ENCODE data around the gene LYSMD1. TPM values are rescaled to one million over a fixed set of nuclear protein-coding genes. Genes with fewer than 3 reads are reported as not detected.

Gene LYSMD1
- total and polyA plus RNA-seq, 2 of the 8 experiments (the other 6 are each of a cell fraction or from before 2014, with no cell fraction given), result 2.4 to 6.0 TPM

DNA sequence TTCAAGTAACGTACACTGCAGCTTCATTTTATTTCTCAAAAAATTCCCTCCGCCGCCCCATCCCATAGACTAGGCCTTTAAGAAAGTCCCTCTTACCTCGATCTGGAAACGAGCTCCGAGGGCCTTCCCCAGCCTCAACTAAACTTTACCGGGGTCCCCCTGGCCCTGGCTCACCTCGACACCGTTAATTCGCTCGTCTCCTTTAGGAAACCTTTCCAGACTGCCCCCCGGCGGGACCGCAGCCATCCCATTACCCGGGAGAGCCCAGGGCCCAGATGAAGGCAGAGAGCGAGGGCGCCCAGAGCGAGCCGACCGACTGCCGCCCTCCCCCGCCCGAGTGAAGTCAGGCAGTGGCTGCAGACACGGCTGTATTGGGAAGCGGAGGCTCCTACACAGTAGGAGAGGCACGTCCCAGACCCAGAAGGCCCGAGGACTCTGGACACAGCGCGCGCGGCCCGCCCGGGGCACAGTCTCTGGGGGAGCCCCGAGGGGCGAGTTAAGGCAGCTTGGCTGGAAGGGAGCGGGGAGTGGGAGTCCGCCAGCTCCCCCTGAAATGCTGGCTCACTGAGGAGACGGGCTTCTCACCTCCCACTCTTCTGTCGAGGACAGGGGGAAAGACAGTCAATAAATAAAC, 33.9 kb downstream of the LYSMD1 start:
- no peak overlapping the region for H2BK5ac ChIP-seq (ENCODE audit: low read depth, low read length)
- FAIRE-seq (no peak), DNase-seq (ENCODE audit: low read depth in 1 of 2, low spot score in 2 of 2) (peak in 1 of 2 experiments; percentile 76)
- H2BK120ac ChIP-seq (replicated peaks; ENCODE audit: low read depth, low read length), result no peak overlapping the region
- no peak overlapping the region; the same call in 1 of the 2 replicates for H2BK12ac ChIP-seq (ENCODE audit: low read depth, low read length)
- 3% methylated on average over 33 of the region's 39 CpGs; no CpG with 5 or more reads in 1 of the 2 experiments for WGBS, 2 experiments (ENCODE audit: extremely low coverage in 1 of 2, insufficient coverage in 1 of 2, insufficient read length in 1 of 2, insufficient replicate concordance in 2 of 2, low coverage in 1 of 2, low lambda C conversion rate in 2 of 2, missing lambda C conversion rate in 1 of 2)
- peaks cover 0 to 4% of the 10 kb centered on the region in 2 experiments for H4K20me1 ChIP-seq (replicated peaks in 1 of 2; ENCODE audit: control insufficient read depth in 1 of 2, insufficient read depth in 2 of 2, low read length in 2 of 2)
- H3K4me3 ChIP-seq (ENCODE audit: extremely low read depth in 1 of 4, insufficient read depth in 2 of 4, low read depth in 3 of 4, low read length in 4 of 4), result peak overlapping the region; percentile 36 to 64 (median 44)
- no peak overlapping the region for H2BK20ac ChIP-seq (ENCODE audit: low read length)
- H2AK5ac ChIP-seq (ENCODE audit: low read depth, low read length), result no peak overlapping the region
- no peak overlapping the region for H4K91ac ChIP-seq (replicated peaks; ENCODE audit: insufficient read length, low read length)
- no peaks in the 10 kb centered on the region for H3K79me1 ChIP-seq (ENCODE audit: low read depth, low read length)
- H3K18ac ChIP-seq (ENCODE audit: extremely low read depth, low read length), result no peak overlapping the region; the same call in 1 of the 2 replicates
- peak; percentile 52 for TF ChIP-seq SUZ12 (IDR thresholded peaks at IDR 0.05; ENCODE audit: low read length)
- TF ChIP-seq, protein P1, sequence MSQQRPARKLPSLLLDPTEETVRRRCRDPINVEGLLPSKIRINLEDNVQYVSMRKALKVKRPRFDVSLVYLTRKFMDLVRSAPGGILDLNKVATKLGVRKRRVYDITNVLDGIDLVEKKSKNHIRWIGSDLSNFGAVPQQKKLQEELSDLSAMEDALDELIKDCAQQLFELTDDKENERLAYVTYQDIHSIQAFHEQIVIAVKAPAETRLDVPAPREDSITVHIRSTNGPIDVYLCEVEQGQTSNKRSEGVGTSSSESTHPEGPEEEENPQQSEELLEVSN (IDR thresholded peaks at IDR 0.05), result peak; percentile 5; the same call in 1 of the 2 replicates
- peak; percentile 64 for TF ChIP-seq KDM4A (IDR thresholded peaks at IDR 0.05; ENCODE audit: low read depth, low read length, severe bottlenecking)
- TF ChIP-seq EZH2 (IDR thresholded peaks at IDR 0.05; ENCODE audit: low read depth, low read length, severe bottlenecking), result peak; percentile 46
- no peak for TF ChIP-seq EGR1 (IDR thresholded peaks at IDR 0.05; ENCODE audit: borderline replicate concordance, low read depth, low read length)
- H3K4ac ChIP-seq (replicated peaks; ENCODE audit: insufficient read length, low read depth, low read length), result peak overlapping the region; percentile 58
- H3K14ac ChIP-seq (ENCODE audit: insufficient read length), result no peak overlapping the region
- peak overlapping the region; percentile 71 for H3K56ac ChIP-seq (replicated peaks; ENCODE audit: insufficient read length, low read depth, low read length)
- no peak overlapping the region for H4K5ac ChIP-seq (ENCODE audit: insufficient read length, low read depth, low read length)
- ChIA-PET CTCF (ENCODE audit: partially characterized antibody) (interaction anchor here (0.5 to 7.9 kb wide), 13 partner anchors 9 to 510 kb away, joined by 3 to 94 read pairs (median 5); partner anchors contain the start of genes GABPB2, SCNM1 and TNFAIP8L2), POLR2A (ENCODE audit: partially characterized antibody) (interaction anchor here (0.6 to 9.8 kb wide), 16 partner anchors 9 to 158 kb away, joined by 3 to 124 read pairs (median 4); partner anchors contain the start of genes CERS2, LYSMD1, PSMD4 and SCNM1)
- peak overlapping the region; percentile 84 to 90 for H3K4me2 ChIP-seq (ENCODE audit: insufficient read depth in 1 of 2, low read depth in 2 of 2, low read length in 2 of 2)
- H3K79me2 ChIP-seq (ENCODE audit: control insufficient read depth in 1 of 2, insufficient read depth in 2 of 2, low read length in 2 of 2), result no peaks in the 10 kb centered on the region
- peaks cover 0 to 28% (median 20%) of the 10 kb centered on the region in 4 experiments; a peak in 5 of 7 replicates for H3K27me3 ChIP-seq (replicated peaks in 1 of 4; ENCODE audit: control insufficient read depth in 3 of 4, extremely low read depth in 1 of 4, insufficient read depth in 3 of 4, low read length in 3 of 4)
- H3K9me3 ChIP-seq (ENCODE audit: insufficient read depth in 2 of 2, low read depth in 1 of 2, low read length in 1 of 2), result no peaks in the 10 kb centered on the region
- no peak overlapping the region for H2BK15ac ChIP-seq (ENCODE audit: low read length)
- H3K27ac ChIP-seq (ENCODE audit: low read depth, low read length), result no peak overlapping the region
- peak overlapping the region in 2 of 4 experiments; percentile 26 to 29; a peak in 2 of 7 replicates for H3K9ac ChIP-seq (replicated peaks in 1 of 4; ENCODE audit: extremely low read depth in 1 of 4, low read depth in 3 of 4, low read length in 3 of 4)
- H3K36me3 ChIP-seq (ENCODE audit: control insufficient read depth in 2 of 4, insufficient read depth in 4 of 4, low read length in 3 of 4), result peaks cover 0 to 6% (median 2%) of the 10 kb centered on the region in 4 experiments; a peak in 2 of 8 replicates
- no peak overlapping the region for H3K23ac ChIP-seq (ENCODE audit: insufficient read length)
- H3K4me1 ChIP-seq (replicated peaks in 1 of 4; ENCODE audit: control insufficient read depth in 3 of 4, insufficient read depth in 4 of 4, low read length in 3 of 4), result peaks cover 0 to 12% (median 8%) of the 10 kb centered on the region in 4 experiments; a peak in 5 of 7 replicates
- peaks cover 15% of the 10 kb centered on the region for H3K23me2 ChIP-seq (ENCODE audit: low read depth, low read length)
- peak overlapping the region; percentile 35; the same call in 1 of the 2 replicates for H2AFZ ChIP-seq (ENCODE audit: low read length)
- H4K8ac ChIP-seq (ENCODE audit: extremely low read depth, insufficient read depth, low read length), result peak overlapping the region; percentile 57
